Stomach (tissue), 9 donors: Measurements from ENCODE around the gene CYTH2. TPM values are rescaled to one million over a fixed set of nuclear protein-coding genes. Genes with fewer than 3 reads are reported as not detected.
A peak's percentile ranks its signal among the peaks of the same experiment; 100 is the strongest.

Source experiments
- DNase-seq, 2 donors: peaks; one replicate each; pipeline versions ENCODE4 v3.0.0 to v3.0.0-alpha.2; 2013 to 2019
- H3K27ac ChIP-seq, 5 donors: fragments of 200-600 bp in 4 of 5; sonication (generic) in 4 of 5; one replicate each; pipeline ENCODE4 v1.5.1; 2013 to 2019; ENCODE audit warnings: mild to moderate bottlenecking in 1 of 5, moderate library complexity in 1 of 5
- H3K27me3 ChIP-seq, 3 donors: fragments of 200-600 bp; sonication (generic); one replicate each; pipeline ENCODE4 v1.5.1; 2017 to 2019; ENCODE audit warnings: mixed run types in 1 of 3
- H3K36me3 ChIP-seq, 4 donors: fragments of 200-600 bp; sonication (generic); 1 replicate in 3 of 4; 2 replicates in 1 of 4; pipeline ENCODE4 v1.5.1; 2016 to 2019
- H3K4me1 ChIP-seq, 4 donors: fragments of 200-600 bp; sonication (generic); one replicate each; pipeline ENCODE4 v1.5.1; 2016 to 2019
- H3K4me3 ChIP-seq, 4 donors: fragments of 200-600 bp; sonication (generic) in 3 of 4; one replicate each; pipeline ENCODE4 v1.5.1; 2016 to 2019; ENCODE audit warnings: mild to moderate bottlenecking in 1 of 4
- H3K9me3 ChIP-seq, 4 donors: fragments of 200-600 bp; sonication (generic); one replicate each; pipeline ENCODE4 v1.5.1; 2016 to 2019
- EP300 ChIP-seq: sonication (generic); formaldehyde crosslinking; IDR thresholded peaks from one replicate; pipeline ENCODE4 v1.6.1; 2017; ENCODE audit warnings: antibody characterized with exemption
- POLR2A ChIP-seq, 4 donors: fragments of 450-650 bp; IDR thresholded peaks; one replicate each; pipeline ENCODE4 v1.6.1; 2016; ENCODE audit warnings: antibody characterized with exemption in 4 of 4, control low read depth in 2 of 4, mild to moderate bottlenecking in 1 of 4, moderate library complexity in 1 of 4
- POLR2AphosphoS5 ChIP-seq, 3 donors: sonication (generic); formaldehyde crosslinking; IDR thresholded peaks; one replicate each; pipeline ENCODE4 v1.6.1; 2016; ENCODE audit warnings: antibody characterized with exemption in 3 of 3
- WGBS, 5 donors: extraction: QIAGEN DNeasy Blood & Tissue Kit in 3 of 5; methylation state at CpG; one replicate each; pipeline versions ENCODE4 v1.1.5 to v1.1.7; 2013 to 2018; 5-methylcytosine and 5-hydroxymethylcytosine counted together
- intact Hi-C: fragments of 100-400 bp; cut with DNase I; formaldehyde crosslinking; loops from one replicate; pipeline ENCODE4 v1.15.1; 2023; ENCODE audit warnings: low total_unique reads
- polyA plus RNA-seq, 3 donors: library from polyadenylated mRNA; stranded (reverse); fragments of 200-250 nt; gene quantifications; one replicate each; pipeline ENCODE4 v1.2.3, GENCODE V29; 2013
- total RNA-seq, 5 donors: library from RNA; depleted of rRNA; stranded (reverse); fragments of >200 nt; gene quantifications; one replicate each; pipeline versions ENCODE4 v1.1.0 to v1.2.3, GENCODE V29; 2014 to 2016
- TF ChIP-seq, protein P1 (sequence below), 7 experiments: fragments of 450-650 bp in 4 of 7; fragments of 200-600 bp in 3 of 7; sonication (generic) in 3 of 7; IDR thresholded peaks; one replicate each; pipeline ENCODE4 v1.5.1; 2016 to 2019; ENCODE audit warnings: antibody characterized with exemption in 7 of 7, control low read depth in 2 of 7, mild to moderate bottlenecking in 1 of 7
- donor health status: healthy with polysubstance abuse.
- donor health status: Bipolar disorder and iron deficiency.
- donor health status: healthy.

Gene CYTH2
- total and polyA plus RNA-seq, 8 donors = 39.3 to 229 (median 69.4) TPM

DNA sequence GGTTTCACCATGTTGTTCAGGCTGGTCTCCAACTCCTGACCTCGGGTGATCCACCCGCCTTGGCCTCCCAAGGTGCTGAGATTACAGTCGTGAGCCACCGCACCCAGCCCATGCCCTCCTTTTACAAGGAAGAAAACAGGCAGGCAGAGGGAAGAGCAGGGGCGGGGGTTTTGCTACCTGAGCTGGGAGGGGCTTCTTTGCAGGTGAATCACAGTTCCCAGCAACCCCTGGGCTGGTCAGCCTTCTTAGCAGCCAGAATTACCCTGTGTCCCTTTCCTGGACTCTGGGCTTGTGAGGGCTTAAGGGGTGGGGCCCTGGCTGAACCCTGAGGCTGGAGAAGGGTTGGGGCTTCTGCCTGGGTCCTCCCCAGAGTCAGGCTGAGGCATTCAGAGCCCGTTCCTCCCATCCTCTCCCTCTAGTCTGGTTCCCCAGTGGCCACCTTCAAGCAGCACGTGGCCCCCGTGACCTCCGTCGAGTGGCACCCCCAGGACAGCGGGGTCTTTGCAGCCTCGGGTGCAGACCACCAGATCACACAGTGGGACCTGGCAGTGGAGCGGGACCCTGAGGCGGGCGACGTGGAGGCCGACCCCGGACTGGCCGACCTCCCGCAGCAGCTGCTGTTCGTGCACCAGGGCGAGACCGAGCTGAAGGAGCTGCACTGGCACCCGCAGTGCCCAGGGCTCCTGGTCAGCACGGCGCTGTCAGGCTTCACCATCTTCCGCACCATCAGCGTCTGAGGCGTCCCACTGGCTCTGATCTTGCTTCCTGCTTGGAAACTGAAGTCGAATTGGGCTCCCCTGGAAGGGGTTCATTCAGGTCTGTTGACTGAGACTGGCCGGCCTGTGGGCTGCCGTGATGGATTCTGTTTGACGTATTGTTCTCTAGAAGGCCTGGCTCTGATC, 16.6 kb upstream of the CYTH2 start:
- peak; percentile 39 to 77 for DNase-seq
- intact Hi-C loops = no loop called here
- Histone ChIP-seq H3K36me3 (peaks cover 47 to 100% (median 99%) of the 10 kb centered on the region in 4 donors), H3K27me3 (no peaks in the 10 kb centered on the region), H3K9me3 (no peaks in the 10 kb centered on the region), H3K4me3 (no peak overlapping the region), H3K27ac (peak overlapping the region in 2 of 5 donors; percentile 20), H3K4me1 (peaks cover 0 to 29% (median 11%) of the 10 kb centered on the region in 4 donors)
- TF ChIP-seq POLR2AphosphoS5 (IDR thresholded peaks at IDR 0.05) = peak in 1 of 3 donors; percentile 15
- no peak for TF ChIP-seq EP300
- 83 to 90% (median 86%) methylated on average over 27 to 33 of the region's 33 CpGs for WGBS, 5 donors

DNA sequence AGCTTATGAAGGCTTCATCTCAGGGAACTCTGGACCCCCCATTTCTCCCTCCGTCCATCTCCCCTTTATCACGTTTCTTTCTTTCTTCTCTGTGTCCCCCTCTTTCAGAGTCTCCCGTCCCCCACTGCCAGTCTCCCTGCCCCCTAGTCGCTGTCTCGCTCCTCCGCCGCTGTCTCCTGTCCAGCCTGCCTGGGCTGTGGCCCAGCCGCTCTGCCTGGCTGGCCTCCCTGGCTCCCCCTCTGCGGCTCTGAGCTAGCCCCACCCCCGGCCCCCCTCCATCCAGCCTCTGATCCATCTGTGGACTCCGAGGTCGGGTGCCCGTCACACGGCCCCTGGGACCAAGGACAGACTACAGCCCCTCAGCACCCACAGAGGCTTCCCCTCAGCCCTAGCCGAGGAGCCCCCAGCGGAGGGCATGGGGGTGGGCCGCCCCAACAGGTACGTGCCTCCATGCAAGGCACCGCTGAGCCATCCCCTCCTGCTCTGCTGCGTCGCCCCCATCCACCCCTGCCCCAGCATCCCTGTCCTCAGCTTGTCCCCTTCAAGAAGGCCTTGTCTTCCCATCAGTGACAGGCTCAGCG, 14.9 kb upstream of the CYTH2 start:
- Histone ChIP-seq H3K27ac (no peak overlapping the region), H3K4me3 (no peak overlapping the region), H3K4me1 (peaks cover 0 to 18% (median 9%) of the 10 kb centered on the region in 4 donors), H3K9me3 (no peaks in the 10 kb centered on the region), H3K27me3 (no peaks in the 10 kb centered on the region), H3K36me3 (peaks cover 47 to 87% (median 84%) of the 10 kb centered on the region in 4 donors)
- 88 to 95% (median 93%) methylated on average over 20 to 22 of the region's 22 CpGs for WGBS, 5 donors
- intact Hi-C loops = no loop called here
- TF ChIP-seq, protein P1, sequence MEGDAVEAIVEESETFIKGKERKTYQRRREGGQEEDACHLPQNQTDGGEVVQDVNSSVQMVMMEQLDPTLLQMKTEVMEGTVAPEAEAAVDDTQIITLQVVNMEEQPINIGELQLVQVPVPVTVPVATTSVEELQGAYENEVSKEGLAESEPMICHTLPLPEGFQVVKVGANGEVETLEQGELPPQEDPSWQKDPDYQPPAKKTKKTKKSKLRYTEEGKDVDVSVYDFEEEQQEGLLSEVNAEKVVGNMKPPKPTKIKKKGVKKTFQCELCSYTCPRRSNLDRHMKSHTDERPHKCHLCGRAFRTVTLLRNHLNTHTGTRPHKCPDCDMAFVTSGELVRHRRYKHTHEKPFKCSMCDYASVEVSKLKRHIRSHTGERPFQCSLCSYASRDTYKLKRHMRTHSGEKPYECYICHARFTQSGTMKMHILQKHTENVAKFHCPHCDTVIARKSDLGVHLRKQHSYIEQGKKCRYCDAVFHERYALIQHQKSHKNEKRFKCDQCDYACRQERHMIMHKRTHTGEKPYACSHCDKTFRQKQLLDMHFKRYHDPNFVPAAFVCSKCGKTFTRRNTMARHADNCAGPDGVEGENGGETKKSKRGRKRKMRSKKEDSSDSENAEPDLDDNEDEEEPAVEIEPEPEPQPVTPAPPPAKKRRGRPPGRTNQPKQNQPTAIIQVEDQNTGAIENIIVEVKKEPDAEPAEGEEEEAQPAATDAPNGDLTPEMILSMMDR (IDR thresholded peaks at IDR 0.05) = no peak
- TF ChIP-seq POLR2AphosphoS5 (IDR thresholded peaks at IDR 0.05) (no peak), POLR2A (IDR thresholded peaks at IDR 0.05) (no peak), EP300 (no peak)
- DNase-seq = no peak

DNA sequence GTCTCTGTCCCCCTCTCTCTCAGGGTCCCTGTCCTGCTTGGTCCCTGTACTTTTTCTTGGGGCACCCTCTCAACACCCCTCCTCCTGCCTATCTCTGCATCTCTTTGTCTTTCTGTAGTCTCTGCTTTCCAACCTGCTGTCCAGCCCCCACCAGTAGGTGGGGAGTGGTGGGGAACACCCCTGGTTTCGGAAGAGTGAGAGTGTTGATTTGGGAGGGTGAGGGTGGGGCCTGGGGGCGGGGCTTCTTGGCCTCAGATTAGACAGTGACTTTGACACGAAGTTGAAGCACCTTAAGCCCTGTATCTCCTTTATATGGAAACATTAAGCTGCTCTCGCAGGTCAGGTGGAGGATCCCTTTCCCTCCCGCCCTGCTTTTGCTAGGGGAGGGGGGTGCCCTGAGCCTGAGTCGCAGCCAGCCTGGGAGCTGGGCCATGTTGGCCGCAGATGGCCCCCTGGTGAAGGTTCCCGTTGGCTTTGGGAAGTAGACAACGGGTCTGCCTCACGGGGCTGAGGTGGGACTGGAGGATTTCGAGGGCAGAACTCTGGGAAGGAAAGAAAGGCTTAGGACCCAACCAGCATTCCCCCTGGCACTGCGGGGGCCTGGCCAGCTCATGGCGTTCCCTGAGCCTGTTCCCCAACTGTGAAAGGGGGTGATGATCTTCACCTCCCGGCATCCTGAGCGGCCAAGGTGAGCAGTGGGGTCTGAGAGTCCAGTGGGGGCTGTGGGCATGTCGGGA, 13.8 kb upstream of the CYTH2 start, which contains the start of gene KCNJ14:
TSS of gene KCNJ14 (plus strand) at position 404 of the 737 bp plus-strand sequence. CDS start 6,151 bp downstream, outside the sequence.
- intact Hi-C loops = no loop called here
- Histone ChIP-seq H3K27ac (no peak within 1 kb of the TSS), H3K36me3 (peaks cover 40 to 79% (median 73%) of the 10 kb centered on the region in 4 donors), H3K27me3 (no peaks in the 10 kb centered on the region), H3K4me1 (peaks cover 0 to 18% (median 9%) of the 10 kb centered on the region in 4 donors), H3K4me3 (no peak within 1 kb of the TSS), H3K9me3 (no peaks in the 10 kb centered on the region)
- no peak for DNase-seq
- WGBS, 5 donors = 79 to 89% (median 88%) methylated on average over 16 of the region's 16 CpGs
- TF ChIP-seq POLR2AphosphoS5 (IDR thresholded peaks at IDR 0.05) (no peak), EP300 (no peak)
- TF ChIP-seq, protein P1 (IDR thresholded peaks at IDR 0.05) = no peak

DNA sequence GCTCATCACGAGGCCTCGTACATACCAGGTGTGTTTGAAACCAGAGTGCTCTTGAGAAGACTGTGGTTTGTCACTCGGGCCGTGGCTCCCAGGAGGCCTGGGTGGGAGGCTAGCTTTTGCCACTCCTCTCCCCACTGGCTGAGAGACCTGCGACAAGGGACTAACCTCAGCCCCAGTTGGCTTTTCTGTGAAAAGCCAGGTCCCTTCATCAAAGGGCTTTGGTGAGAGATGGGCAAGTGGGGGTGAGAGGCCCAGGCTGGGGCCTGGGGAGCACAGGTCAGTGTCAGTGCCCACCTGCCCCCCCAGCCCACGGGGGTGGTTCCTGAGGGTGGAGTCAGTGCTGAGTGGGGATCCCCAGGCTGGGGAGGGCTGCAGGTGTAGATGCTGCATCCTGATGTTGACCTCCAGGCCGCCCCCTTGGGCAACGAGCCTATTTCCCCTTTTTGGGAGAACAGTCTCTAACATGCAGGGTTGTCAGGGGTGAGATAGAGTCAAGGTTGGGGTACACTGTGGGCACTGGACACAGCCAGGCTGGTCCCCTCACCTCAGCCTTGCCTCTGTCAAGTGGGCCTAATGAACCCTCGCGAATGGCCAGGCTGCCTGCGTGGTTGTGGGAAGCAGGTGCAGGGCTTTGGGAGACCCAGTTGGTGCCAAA, 13.1 kb upstream of the CYTH2 start:
- DNase-seq = no peak
- intact Hi-C loops = no loop called here
- Histone ChIP-seq H3K36me3 (peaks cover 33 to 72% (median 66%) of the 10 kb centered on the region in 4 donors), H3K9me3 (no peaks in the 10 kb centered on the region), H3K4me3 (no peak overlapping the region), H3K27ac (no peak overlapping the region), H3K27me3 (no peaks in the 10 kb centered on the region), H3K4me1 (peaks cover 0 to 18% (median 9%) of the 10 kb centered on the region in 4 donors)
- TF ChIP-seq EP300 = no peak
- TF ChIP-seq, protein P1 (IDR thresholded peaks at IDR 0.05) = no peak
- TF ChIP-seq POLR2AphosphoS5 (IDR thresholded peaks at IDR 0.05) = no peak
- no peak for TF ChIP-seq POLR2A (IDR thresholded peaks at IDR 0.05)
- WGBS, 5 donors = 81 to 92% (median 89%) methylated on average over 11 of the region's 11 CpGs
